ENCODE data around the gene RBM17.
A peak's percentile ranks its signal among the peaks of the same experiment; 100 is the strongest.
"Not testable (repeated sequence)": the region's sequence is repeated elsewhere in the genome, so short reads cannot be mapped to it uniquely, and the experiment has no call there.

Gene RBM17

GRCh38 chr10:6088721-6089333 is at the start of gene RBM17:
Gene RBM17 (plus strand): TSS chr10:6089034. CDS start chr10:6097066, 8,032 bp downstream.
- DNase-seq: peak; percentile 97

- no peak for DNase-seq
These were observed 49.1 kb upstream of the RBM17 start for GRCh38 chr10:6039711-6040110.

GRCh38 chr10:6040205-6040604 is 48.6 kb upstream of the RBM17 start:
- DNase-seq: no peak

DNA sequence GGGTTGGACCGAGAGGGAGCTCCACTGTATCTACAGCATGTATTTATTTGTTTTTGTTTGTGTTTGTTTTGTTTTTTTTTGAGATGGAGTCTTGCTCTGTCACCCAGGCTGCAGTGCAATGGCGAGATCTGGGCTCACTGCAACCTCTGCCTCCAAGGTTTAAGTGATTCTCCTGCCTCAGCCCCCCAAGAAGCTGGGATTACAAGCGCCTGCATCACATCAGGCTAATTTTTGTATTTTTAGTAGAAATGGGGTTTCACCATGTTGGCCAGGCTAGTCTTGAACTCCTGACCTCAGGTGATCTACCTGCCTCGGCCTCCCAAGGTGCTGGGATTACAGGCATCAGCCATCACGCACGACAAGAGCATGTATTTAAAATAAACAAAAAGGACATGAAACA is 45.5 kb upstream of the RBM17 start:
- DNase-seq: not testable (repeated sequence)

DNA sequence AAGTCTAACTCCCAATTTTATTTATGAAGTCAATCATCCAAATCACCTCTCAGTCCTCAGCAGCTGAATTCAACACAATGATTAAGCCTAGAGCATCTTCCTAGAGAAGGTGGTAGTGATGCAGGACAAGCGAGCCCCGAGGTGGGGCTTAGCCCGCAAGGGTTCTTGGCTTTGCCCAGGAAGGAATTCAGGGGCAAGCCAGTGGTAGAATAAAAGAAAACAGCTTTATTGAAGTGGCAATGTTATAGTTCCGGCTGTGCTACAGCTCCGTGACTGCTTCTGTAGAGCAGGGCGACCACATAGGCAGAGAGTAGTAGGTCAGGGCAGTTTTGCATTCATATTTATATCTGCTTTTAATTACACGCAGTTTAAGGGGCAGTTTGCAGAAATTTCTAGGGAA is 44.8 kb upstream of the RBM17 start:
- no peak for DNase-seq

DNA sequence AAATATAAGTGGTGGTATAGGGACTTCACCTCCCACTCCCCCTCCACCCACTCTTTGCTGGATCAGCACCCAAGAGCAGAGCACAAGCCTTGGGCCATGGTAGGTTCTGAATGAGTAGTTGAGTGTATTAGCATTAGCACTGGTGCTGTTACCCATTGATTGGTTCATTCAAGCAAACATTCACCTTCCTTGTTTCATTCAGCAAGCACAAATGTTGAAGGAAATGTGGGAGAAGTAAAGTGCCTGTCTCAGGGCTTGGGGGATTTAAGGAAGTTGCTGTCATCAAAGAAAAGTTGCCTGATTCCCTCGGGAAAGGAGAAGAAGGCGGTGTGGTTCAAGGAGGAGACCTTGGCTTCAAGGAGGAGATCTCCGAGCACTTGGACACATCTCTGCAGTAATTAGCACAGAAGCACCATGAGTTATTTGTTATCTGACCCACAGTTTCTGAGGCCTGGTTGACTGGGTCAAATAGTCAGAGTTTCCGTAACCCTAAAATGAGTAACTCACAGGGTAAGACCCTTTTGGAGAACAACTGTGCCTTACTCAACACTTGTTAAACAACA is 44.0 kb upstream of the RBM17 start:
- DNase-seq: no peak

DNA sequence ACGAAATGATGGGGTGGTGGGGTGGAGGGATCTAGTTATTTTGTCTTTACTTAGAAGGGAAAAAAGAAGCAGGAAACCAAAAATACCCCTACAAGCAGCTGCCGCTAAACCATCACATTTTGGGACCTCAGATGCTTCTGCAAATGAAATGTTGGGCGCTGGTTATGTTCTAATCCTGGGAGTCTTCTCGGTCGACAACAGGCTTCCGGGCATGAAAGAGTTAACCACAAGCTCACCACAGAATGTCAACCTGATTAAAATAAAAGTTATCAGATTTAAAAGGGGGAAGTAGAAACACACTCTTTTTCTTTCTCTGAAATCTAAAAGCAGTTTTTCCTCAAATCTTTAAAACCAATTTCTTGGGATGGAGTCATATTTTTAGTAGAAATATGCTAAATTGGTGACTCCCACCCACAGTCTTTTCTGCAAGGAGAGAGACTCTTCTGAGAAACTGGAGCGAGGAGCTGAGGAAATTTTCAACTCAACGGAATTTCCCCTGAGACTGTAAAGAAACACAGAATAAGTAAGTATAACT is 43.5 kb upstream of the RBM17 start:
- peak; percentile 81 for DNase-seq

DNA sequence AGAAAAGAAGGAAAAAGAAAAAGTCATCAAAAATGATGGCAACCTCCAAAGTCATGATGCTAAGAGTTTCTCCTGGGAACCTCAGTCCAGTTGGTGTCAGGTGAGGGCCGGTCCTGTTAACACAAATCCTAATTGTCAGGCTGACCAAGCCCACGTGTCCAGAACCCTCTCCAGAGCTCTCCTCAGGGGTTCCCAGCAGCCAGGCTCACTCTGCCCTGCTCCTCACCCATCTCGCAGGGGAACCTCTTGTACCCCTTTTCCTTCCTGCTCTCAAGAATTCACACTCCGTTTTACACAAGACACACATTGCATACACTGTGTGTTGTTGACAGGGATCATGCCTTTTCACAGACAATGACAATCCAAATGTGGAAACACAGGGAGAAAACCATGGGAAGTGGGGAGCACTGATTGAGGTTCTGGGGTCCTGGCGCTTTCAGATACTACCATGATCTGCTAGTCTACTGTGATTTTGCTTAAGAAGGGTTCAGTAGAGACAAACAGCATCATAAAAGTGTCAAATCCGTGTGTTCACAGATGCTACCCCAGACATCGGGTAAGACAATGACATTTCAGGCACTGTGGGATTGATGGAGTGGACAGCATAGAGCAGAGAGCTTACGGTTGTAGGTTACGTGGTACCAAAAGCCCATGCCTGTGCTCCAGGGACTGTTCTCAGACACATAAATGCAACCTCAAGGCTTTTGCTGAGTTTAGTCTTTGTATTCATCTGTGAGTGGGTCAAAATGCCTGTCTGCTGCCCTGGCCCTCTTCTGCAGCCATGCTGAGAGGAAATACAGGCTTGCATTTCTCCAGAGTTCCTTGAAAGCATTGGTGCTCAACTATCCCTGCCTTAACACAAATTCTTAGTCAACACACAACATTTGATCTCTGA is 42.7 kb upstream of the RBM17 start:
- DNase-seq: no peak

- DNase-seq: no peak
These were observed 41.8 kb upstream of the RBM17 start for GRCh38 chr10:6046773-6047611.

GRCh38 chr10:6047847-6048246 is 41.0 kb upstream of the RBM17 start:
- DNase-seq: no peak

- DNase-seq: no peak
These were observed 40.4 kb upstream of the RBM17 start for GRCh38 chr10:6048281-6049030.

- DNase-seq: no peak
These were observed 39.8 kb upstream of the RBM17 start for GRCh38 chr10:6049031-6049400.

DNA sequence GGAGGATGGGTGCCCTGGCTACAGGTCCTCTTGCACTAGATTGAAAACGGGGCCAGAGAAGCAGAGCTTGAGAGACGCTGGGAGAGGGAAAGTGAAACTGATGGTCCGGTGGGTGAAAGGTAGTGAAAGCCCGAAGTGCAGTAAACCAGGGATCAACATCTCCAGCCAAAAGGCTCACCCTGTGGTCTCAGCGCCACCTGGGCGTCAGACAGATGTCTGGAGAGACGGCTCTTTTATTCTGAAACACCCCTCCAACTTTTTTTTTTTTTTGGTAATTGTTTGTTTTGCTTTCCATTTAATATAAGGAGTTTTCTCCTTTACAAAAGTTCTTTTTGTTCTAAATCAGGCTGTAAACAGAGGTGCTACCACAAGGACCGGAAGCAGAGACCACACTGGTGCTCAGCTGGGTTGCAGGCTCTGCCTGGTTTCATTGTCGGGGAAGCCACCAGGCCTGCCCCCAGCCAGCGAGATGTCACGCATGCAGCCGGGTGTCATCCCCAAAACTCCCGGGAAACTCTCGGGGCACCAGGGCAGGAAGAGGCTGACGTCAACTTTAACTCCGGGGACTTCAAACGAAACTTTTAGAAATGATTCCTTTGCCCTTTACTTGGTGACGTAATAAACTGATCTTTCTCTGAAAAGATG is 37.9 kb upstream of the RBM17 start:
- peak; percentile 88 for DNase-seq

GRCh38 chr10:6052247-6053221 is 36.3 kb upstream of the RBM17 start:
- DNase-seq: no peak

DNA sequence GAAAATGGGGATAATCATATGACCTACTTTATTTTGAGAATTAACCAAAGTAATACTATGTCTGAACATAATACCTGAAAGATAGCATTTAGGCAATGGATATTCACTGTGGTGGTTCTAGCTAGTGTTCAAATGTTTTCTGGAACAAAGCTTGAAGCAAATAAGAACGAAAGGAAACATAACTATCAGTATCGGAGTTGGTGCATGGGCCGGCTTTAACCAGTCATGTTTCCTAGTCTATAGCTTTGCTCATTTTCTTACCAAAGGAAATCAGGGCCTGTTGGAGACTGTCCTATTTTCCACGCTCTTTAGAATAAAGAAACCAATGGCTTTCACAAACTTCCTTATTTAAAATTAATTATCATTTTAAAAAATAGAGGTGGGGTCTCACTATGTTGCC is 35.5 kb upstream of the RBM17 start:
- no peak for DNase-seq

DNA sequence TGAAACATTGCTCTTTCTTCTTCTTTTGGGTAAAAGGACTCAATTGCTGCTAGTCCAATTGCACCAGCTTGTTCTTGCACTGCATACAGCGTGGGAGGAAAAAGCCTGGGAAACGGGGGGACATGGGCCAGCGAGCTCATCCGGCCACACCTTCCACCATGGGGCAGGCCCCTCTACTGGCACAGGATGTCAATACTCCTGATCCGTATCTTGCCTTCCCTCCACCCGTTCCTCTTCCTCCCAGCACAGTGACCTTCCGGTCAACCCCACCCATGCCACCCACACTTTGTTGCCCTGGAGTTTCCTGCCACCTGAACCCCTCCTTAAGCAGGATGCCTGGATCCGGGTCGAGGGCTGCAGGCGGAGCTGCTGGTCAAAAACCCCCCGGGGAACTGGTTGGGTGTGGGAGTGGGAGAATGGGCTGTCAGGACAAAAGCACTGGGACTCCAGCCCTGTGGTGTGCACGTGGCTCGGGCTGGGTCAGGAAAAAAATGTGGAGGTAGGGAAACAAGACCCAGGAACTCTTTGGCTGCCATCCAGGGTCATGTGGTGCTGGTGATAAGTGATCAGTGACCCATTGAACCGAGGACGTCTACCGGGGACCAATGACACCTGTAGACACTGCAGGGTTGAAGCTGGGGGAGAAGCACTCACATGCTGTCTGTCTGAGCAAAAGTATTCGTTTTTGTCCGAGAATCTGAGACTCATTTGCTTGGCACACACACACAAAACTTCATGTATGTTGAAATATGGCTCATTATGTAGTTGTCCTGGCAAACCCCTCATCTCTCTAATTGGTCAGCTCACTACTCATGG is 34.8 kb upstream of the RBM17 start:
- DNase-seq: peak; percentile 54

GRCh38 chr10:6054884-6055283 is 34.0 kb upstream of the RBM17 start:
- no peak for DNase-seq

- DNase-seq: no peak
These were observed 32.9 kb upstream of the RBM17 start for GRCh38 chr10:6055929-6056328.

- DNase-seq: no peak
These were observed 32.3 kb upstream of the RBM17 start for GRCh38 chr10:6056411-6057135.
